ENCODE data around the gene ATP6V1G3. TPM values are rescaled to one million over a fixed set of nuclear protein-coding genes. Genes with fewer than 3 reads are reported as not detected.

ATP6V1G3 gene
- total and polyA plus RNA-seq, 2 of the 4 experiments (the other 2 are of a cell fraction) = not detected

- no peak overlapping the region for H3K4ac ChIP-seq (ENCODE audit: low read depth, low read length)
- H3K4me2 ChIP-seq (ENCODE audit: low read depth, low read length) = peak overlapping the region; percentile 66; the same call in 1 of the 2 replicates
- no peak overlapping the region for H3K56ac ChIP-seq (ENCODE audit: extremely low read depth, insufficient read depth, low read length)
- H3K23ac ChIP-seq (ENCODE audit: low read depth, low read length) = no peak overlapping the region
- no TSS peak for BruUV-seq (replicated peaks)
- no peaks in the 10 kb centered on the region for H3K27me3 ChIP-seq (ENCODE audit: control insufficient read depth, insufficient read depth, low read length)
- H3K9me1 ChIP-seq (ENCODE audit: insufficient read depth, low read length) = no peaks in the 10 kb centered on the region
- intact Hi-C loops (cut with micrococcal nuclease) (no loop called here), in situ Hi-C loops (cut with MboI; ENCODE audit: low sequenced_read_pairs) (no loop called here), dilution Hi-C loops (cut with HindIII; ENCODE audit: low sequenced_read_pairs, unreplicated experiment) (no loop called here)
- H2BK15ac ChIP-seq (ENCODE audit: low read depth, low read length) = no peak overlapping the region
- H2AFZ ChIP-seq (replicated peaks; ENCODE audit: low read length, poor library complexity) = no peak overlapping the region
- CTCF ChIA-PET = no interaction called here
- H3K27ac ChIP-seq (ENCODE audit: insufficient read depth, low read length) = no peak overlapping the region
- no peak overlapping the region for H3K14ac ChIP-seq (replicated peaks; ENCODE audit: low read depth, low read length)
- TF ChIP-seq RCOR1 (IDR thresholded peaks at IDR 0.05; ENCODE audit: insufficient replicate concordance, low read length) = no peak
- peak; percentile 19; the same call in 1 of the 2 replicates for TF ChIP-seq MAFK (IDR thresholded peaks at IDR 0.05; ENCODE audit: low read depth, low read length)
- TF ChIP-seq RFX5 (IDR thresholded peaks at IDR 0.05; ENCODE audit: low read depth, low read length) = no peak
- H3K4me1 ChIP-seq (ENCODE audit: control insufficient read depth, insufficient read depth, low read length) = peaks cover 2% of the 10 kb centered on the region; the same call in 1 of the 2 replicates
- H3K4me3 ChIP-seq (ENCODE audit: insufficient read depth, low read depth, low read length) = no peak overlapping the region
- H3K9me3 ChIP-seq (ENCODE audit: control insufficient read depth, insufficient read depth, low read length) = no peaks in the 10 kb centered on the region
- no peak for DNase-seq
- no peak overlapping the region for H3K9ac ChIP-seq (ENCODE audit: low read depth, low read length)
- no peaks in the 10 kb centered on the region for H3K36me3 ChIP-seq (ENCODE audit: control insufficient read depth, insufficient read depth, low read length)
- no peaks in the 10 kb centered on the region for H3K79me1 ChIP-seq (ENCODE audit: low read depth in 1 of 2, low read length in 2 of 2)
- no peak overlapping the region for H2BK20ac ChIP-seq (ENCODE audit: low read depth, low read length)
- no peak overlapping the region for H2AK5ac ChIP-seq (ENCODE audit: low read depth, low read length)
- H2BK5ac ChIP-seq (ENCODE audit: low read depth, low read length, poor library complexity, severe bottlenecking) = no peak overlapping the region
- H3K18ac ChIP-seq (ENCODE audit: low read depth, low read length) = peak overlapping the region; percentile 64; the same call in 1 of the 2 replicates
- no peak overlapping the region for H4K8ac ChIP-seq (ENCODE audit: low read depth in 2 of 2, low read length in 2 of 2)
- no peak overlapping the region for H4K91ac ChIP-seq (ENCODE audit: insufficient read depth, low read depth, low read length)
- no peak overlapping the region for H2AK9ac ChIP-seq (replicated peaks; ENCODE audit: low read depth, low read length, poor library complexity)
- no peak overlapping the region for H2BK120ac ChIP-seq (ENCODE audit: low read depth, low read length)
- H4K20me1 ChIP-seq (ENCODE audit: insufficient read depth, low read length) = no peaks in the 10 kb centered on the region
- POLR2A ChIA-PET (ENCODE audit: unreplicated experiment) = no interaction called here
- no peak overlapping the region for H4K5ac ChIP-seq (ENCODE audit: low read depth, low read length)
- peak; percentile 53 for ATAC-seq (ENCODE audit: low read depth)
Observed at GRCh38 chr1:198517623-198518199, 22.8 kb downstream of the ATP6V1G3 start.

All from IMR-90 (cell line).